ENCODE data around the gene SRGAP3. TPM values are rescaled to one million over a fixed set of nuclear protein-coding genes. Genes with fewer than 3 reads are reported as not detected.

Gene SRGAP3
- total RNA-seq, 1 donor from 2014 or later: 21.4 TPM

DNA sequence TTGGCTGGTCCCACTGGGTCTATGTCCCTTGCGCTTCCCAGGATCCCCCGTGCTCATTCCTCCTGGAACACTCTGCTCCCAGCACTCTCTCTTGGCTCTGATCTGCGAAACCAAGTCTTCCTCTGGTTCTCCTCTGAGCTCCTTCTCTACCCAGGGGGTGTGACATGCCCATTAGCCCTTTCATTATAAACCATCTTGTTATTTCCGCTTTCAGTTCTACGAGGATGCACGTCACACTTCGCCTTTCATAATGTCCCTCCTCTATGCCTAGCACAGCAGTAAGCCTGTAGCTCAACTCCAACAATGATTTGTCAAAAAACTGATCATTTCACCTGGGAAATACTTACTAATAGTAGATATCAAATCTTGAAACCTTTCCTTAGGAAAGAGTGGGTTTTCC lies 234.2 kb downstream of the SRGAP3 start:
- no peaks in the 10 kb centered on the region for H3K27me3 Mint-ChIP-seq
- no peaks in the 10 kb centered on the region for H3K4me1 Mint-ChIP-seq (ENCODE audit: low read depth)
- TF ChIP-seq, protein P1, sequence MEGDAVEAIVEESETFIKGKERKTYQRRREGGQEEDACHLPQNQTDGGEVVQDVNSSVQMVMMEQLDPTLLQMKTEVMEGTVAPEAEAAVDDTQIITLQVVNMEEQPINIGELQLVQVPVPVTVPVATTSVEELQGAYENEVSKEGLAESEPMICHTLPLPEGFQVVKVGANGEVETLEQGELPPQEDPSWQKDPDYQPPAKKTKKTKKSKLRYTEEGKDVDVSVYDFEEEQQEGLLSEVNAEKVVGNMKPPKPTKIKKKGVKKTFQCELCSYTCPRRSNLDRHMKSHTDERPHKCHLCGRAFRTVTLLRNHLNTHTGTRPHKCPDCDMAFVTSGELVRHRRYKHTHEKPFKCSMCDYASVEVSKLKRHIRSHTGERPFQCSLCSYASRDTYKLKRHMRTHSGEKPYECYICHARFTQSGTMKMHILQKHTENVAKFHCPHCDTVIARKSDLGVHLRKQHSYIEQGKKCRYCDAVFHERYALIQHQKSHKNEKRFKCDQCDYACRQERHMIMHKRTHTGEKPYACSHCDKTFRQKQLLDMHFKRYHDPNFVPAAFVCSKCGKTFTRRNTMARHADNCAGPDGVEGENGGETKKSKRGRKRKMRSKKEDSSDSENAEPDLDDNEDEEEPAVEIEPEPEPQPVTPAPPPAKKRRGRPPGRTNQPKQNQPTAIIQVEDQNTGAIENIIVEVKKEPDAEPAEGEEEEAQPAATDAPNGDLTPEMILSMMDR (IDR thresholded peaks at IDR 0.05; ENCODE audit: unreplicated experiment): no peak
- no peak for DNase-seq (ENCODE audit: low spot score, unreplicated experiment)
- H3K9me3 Mint-ChIP-seq (ENCODE audit: low read depth): no peaks in the 10 kb centered on the region
- peaks cover 11% of the 10 kb centered on the region for H3K36me3 Mint-ChIP-seq (ENCODE audit: insufficient read depth)
- H3K4me3 Mint-ChIP-seq (ENCODE audit: low read depth): no peak overlapping the region
- H3K27ac Mint-ChIP-seq: no peak overlapping the region

DNA sequence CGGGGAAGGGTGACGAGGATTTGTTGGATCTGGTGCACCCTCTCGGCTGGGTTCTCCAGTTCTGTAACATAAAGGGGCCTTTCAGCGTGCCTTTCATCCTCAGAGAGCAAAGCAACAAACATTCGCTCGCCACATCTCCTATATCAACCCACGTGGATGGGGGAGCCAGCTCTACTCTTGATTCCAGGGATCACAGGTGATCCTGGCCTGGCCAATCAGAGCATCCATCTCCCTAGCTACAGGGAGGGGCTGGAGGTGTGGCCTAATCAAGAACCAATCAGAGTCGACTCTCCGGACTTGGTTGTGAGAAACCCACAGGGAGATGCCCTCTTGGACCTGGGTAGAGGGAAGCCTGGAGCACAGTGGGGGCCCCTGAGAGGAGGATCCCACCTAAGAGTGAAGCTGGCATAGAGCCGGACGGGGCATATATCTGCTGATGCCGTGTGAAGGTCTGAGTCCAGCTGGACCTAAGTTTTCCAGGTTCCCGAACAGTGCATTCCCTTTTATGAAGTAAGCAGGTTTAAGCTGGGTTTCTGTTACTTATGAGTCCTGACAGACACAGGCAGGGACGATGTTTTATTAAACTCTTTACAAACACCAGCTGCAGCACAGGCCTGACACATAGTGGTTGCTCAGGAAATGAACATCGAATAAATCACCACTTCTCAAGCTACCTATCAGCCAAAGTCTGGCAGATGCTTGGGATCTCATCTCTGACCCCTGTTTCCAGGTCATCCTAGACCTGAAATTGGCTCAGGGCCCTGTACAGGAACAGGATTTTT lies 235.5 kb downstream of the SRGAP3 start:
- no peaks in the 10 kb centered on the region for H3K27me3 Mint-ChIP-seq
- H3K4me3 Mint-ChIP-seq (ENCODE audit: low read depth): no peak overlapping the region
- peaks cover 15% of the 10 kb centered on the region for H3K36me3 Mint-ChIP-seq (ENCODE audit: insufficient read depth)
- TF ChIP-seq, protein P1 (IDR thresholded peaks at IDR 0.05; ENCODE audit: unreplicated experiment): no peak
- no peaks in the 10 kb centered on the region for H3K9me3 Mint-ChIP-seq (ENCODE audit: low read depth)
- no peaks in the 10 kb centered on the region for H3K4me1 Mint-ChIP-seq (ENCODE audit: low read depth)
- no peak for DNase-seq (ENCODE audit: low spot score, unreplicated experiment)
- no peak overlapping the region for H3K27ac Mint-ChIP-seq

DNA sequence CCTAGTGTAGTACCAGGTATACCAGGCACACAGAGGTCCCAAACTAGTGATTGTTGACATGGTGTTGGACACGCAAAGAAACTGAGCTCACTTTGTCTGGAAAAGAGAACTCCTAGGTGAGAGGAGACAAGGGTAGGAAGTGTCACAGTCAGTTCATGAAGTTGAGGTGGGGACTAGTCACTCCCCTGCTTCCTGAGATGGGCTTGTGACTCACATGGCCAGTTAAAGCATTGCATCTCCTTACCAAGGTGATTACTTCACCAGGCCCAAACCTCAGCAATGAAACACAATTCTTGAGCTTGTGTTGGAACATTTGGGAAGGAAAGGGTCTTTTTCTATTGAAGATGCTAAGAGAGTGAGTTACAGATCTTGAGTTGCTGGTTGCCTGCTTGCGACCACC lies 236.9 kb downstream of the SRGAP3 start:
- Mint-ChIP-seq H3K27me3 (no peaks in the 10 kb centered on the region), H3K36me3 (ENCODE audit: insufficient read depth) (peaks cover 17% of the 10 kb centered on the region), H3K9me3 (ENCODE audit: low read depth) (no peaks in the 10 kb centered on the region), H3K4me3 (ENCODE audit: low read depth) (no peak overlapping the region), H3K4me1 (ENCODE audit: low read depth) (peaks cover 2% of the 10 kb centered on the region), H3K27ac (no peak overlapping the region)
- DNase-seq (ENCODE audit: low spot score, unreplicated experiment): no peak
- TF ChIP-seq, protein P1 (IDR thresholded peaks at IDR 0.05; ENCODE audit: unreplicated experiment): no peak

DNA sequence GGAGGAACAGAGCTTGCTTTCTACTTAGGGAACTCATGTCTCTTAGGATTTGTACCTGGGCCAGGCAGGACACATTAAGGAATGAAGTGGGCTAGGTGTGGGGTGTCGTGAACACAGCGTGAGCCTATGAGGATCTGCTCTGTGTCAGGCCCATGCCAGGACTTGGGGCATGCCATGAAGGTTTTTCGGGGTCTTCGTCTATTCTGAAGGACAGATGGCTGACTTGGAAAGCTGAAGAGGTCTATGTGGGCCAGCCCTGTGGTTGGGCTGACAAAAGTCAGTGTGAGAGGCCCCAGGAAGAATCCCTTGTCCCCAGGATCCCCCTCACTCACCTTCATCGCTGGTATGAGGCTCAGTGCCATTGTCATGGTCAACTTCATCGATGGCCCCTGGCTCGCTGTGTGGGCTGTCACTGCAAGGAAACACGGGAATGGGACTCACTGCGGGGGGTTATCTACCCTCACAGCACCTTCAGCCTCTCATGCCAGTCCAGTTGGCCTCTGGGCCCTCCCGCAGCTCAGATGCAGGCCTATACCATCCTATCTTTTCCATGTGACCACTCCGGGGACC lies 239.4 kb downstream of the SRGAP3 start:
- Mint-ChIP-seq H3K27me3 (no peaks in the 10 kb centered on the region), H3K36me3 (ENCODE audit: insufficient read depth) (peaks cover 15% of the 10 kb centered on the region), H3K4me1 (ENCODE audit: low read depth) (peaks cover 2% of the 10 kb centered on the region), H3K9me3 (ENCODE audit: low read depth) (no peaks in the 10 kb centered on the region), H3K4me3 (ENCODE audit: low read depth) (no peak overlapping the region), H3K27ac (no peak overlapping the region)
- TF ChIP-seq, protein P1 (IDR thresholded peaks at IDR 0.05; ENCODE audit: unreplicated experiment): no peak
- no peak for DNase-seq (ENCODE audit: low spot score, unreplicated experiment)

DNA sequence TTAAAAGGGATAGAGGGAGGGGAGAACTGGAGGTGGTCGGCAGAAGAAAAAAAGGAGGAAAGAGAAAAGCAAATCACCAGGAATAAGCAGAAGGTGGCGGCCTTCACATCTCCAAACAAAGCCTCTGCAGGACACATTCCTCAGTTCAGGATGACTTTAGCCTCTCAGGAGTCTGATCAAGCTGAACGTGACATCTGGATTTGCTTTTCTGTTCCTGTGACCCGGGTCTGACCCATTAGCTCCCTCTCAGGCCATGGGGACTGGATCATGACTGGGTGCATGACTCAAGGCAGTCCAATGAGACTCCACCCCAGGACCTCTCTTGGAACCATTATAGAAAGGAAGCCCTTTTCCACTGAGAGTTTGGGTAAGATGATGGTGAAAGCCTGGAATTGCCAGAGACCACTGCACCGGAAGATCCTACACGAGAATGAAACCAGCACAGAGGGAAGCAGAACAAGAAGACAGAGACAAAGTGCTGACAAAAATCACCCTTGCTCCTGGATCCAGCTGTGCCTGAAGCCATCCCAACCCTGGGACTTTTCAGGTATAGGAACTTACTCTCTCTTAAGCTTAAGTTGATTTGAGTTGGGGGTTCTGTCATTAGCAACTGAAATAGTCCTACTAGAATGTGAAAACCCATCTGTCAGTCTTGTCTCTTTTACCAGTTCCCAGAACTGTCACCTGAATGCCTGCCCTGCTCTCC lies 240.7 kb downstream of the SRGAP3 start:
- TF ChIP-seq, protein P1 (IDR thresholded peaks at IDR 0.05; ENCODE audit: unreplicated experiment): no peak
- Mint-ChIP-seq H3K27ac (no peak overlapping the region), H3K4me3 (ENCODE audit: low read depth) (no peak overlapping the region), H3K9me3 (ENCODE audit: low read depth) (no peaks in the 10 kb centered on the region), H3K27me3 (no peaks in the 10 kb centered on the region), H3K4me1 (ENCODE audit: low read depth) (peaks cover 2% of the 10 kb centered on the region), H3K36me3 (ENCODE audit: insufficient read depth) (peaks cover 14% of the 10 kb centered on the region)
- DNase-seq (ENCODE audit: low spot score, unreplicated experiment): no peak
